ENCODE data around the gene CXXC5.
A peak's percentile ranks its signal among the peaks of the same experiment; 100 is the strongest.

The CXXC5 gene

GRCh38 chr5:139651853-139652787 lies 4.0 kb downstream of the CXXC5 start:
- DNase-seq: peak; percentile 62

DNA sequence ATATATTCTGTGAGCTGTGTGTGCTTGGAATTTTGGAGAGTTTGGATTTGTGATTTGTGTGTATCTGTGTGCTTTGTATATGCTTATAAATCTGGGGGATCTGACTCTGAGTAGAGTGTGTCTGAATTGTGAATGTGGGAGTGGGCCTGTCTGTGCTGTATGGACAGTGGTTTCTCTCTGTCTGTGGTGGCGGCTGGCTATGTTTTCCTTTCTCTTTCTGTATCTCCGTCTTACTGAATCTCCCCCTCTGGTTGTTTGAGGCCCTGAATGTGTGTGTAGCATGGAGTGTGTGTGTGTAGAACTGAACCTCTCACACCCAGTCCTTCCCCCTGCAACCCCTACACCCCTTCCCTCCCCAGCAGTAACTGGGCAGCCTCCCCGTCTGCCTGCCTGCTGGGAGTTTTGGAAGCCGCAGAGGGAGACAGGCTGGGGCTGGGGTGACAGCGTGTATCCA lies 4.7 kb downstream of the CXXC5 start:
- DNase-seq: no peak

DNA sequence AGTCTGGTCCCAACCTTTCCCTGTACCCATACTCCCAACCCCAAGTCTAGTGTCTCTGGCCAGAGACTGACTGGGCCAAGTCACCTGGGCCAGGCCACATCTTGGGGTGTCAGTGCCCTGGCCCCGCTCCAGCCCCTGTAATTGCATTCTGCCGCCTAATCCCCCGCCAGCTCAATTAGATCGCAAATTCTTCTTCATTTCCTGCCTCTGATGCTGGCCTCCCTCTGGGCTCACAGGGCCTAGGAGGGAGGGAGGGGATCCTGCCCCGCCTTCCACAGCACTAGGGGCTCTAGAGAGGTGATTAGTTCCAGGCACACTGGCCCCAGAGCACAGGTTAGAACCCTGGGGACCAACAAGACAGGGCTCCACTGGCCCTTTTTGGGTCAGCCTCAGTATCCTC lies 5.5 kb downstream of the CXXC5 start:
- DNase-seq: no peak

DNA sequence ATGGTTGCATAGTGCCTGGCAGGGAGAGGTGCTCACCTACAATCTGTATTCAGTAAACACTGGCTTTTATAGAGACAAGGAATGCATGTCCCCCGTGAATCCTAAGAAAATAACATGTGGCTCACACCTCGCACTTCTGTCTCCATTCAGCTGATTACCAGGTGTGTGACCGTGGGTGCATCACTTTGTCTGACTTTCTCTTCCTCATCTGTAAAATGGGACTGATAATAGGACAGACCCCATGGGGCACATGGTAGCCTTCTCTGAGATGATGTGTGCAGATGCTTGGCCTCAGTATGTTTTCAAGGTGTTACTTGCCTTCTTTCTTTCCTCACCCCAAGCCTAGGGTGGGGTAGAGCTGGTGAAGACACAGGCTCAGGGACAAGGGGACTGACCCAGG lies 6.3 kb downstream of the CXXC5 start:
- DNase-seq: no peak

- DNase-seq: no peak
Observed at GRCh38 chr5:139654871-139655491, 6.8 kb downstream of the CXXC5 start.

- DNase-seq: no peak
Observed at GRCh38 chr5:139655727-139656271, 7.7 kb downstream of the CXXC5 start.

DNA sequence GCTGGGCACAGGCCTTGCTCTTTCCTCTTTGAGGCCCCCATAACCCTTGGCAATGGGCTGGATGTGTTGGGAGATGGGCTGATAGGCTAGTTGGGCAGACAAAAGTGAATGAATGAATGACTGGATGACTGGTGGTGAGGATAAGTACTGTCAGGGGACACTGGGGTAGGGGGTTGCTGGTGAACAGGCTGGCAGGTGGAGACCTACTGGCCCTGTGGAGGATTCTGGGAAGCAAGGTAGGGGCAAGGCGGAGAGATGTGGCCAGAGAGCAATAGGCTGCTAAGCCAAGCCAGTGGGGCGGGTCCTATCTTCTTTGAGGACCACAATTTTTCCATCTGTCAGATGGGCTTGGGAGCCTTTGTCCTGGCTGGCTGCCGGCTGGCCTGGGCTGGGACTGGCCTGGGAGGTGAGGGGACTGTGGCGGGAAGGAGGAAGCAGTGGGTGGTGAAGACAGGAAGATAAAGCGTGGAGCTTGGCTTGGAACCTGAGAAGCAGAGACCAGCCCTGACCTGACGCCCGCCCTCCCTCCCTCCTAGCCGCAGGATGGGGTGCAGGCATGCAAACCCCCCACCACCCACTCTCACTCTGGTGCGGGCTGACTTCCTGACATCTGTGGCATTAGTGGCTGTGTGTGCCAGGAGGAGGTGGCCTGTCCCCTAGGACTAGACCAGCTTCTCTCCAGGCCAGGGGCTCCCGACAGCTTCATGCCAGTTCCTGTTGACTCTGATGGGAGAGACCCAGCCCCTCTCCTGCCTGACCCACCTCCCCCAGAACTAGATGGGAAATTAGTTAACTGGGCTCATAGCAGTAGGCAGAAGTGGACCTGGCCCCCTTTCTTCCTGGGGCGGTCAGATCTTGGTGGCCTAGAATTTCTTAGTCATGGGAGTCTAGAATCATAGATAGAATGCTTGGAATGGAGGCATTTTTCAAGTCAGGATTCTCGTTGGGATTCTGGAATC lies 9.5 kb downstream of the CXXC5 start:
- DNase-seq: no peak

DNA sequence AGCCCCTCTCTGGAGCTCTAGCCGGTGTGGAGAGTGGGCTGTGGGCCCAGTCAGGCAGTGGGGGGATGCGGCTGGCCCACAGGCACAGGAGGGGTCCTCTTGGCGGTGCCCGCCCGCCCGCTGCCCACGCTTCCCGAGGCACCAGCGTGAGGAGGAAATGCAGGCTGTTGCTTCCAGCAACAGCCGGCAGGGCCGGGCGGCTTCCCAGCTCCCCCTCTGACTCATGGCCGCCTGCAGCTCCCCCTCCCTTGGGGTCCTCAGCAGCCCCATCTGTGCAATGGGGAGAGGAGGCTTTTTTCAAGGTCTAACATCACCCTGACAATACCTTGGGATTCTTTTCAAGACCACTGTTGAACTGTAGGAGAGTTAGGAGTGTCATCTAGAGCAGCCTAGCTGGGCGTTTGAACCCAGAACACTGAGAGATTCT lies 10.4 kb downstream of the CXXC5 start:
- peak; percentile 35 for DNase-seq

DNA sequence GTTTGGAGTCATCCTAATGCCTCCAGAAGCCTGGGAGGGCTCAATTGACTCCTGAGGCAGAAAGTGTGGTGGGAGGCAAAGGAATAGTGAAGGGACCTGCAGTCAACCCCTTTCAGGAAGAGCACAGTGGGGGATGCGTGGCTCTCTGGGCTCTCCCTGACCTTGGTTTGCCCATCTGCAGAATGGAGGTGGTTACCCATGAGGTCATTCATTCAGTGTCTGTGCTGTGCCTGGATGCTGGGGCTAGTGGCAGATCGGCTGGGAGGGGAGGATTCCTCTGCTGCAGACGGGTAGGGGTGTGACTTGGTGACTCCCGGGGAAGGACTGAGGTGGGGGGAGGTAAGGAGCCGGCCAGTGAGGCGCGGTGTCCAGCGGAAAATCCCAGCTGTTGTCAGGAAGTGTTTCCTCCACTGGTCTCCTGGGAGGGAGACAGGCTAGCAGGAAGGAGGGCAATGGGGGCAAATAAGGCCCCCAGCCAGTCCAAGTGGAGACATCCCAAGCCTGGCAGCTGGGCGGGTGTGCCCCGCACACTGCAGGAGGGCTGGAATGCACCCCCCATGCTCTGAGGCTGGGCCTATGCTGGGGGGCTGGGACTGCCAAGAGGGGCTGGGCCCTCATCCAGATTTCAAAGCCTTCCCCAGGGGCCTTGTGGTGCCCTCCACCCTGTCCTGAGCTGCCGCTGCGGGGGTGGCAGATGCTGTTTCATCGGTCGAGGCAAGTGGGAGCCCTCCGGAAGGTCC lies 10.9 kb downstream of the CXXC5 start:
- peak; percentile 68 for DNase-seq

- no peak for DNase-seq
Observed at GRCh38 chr5:139659695-139660101, 11.5 kb downstream of the CXXC5 start.

DNA sequence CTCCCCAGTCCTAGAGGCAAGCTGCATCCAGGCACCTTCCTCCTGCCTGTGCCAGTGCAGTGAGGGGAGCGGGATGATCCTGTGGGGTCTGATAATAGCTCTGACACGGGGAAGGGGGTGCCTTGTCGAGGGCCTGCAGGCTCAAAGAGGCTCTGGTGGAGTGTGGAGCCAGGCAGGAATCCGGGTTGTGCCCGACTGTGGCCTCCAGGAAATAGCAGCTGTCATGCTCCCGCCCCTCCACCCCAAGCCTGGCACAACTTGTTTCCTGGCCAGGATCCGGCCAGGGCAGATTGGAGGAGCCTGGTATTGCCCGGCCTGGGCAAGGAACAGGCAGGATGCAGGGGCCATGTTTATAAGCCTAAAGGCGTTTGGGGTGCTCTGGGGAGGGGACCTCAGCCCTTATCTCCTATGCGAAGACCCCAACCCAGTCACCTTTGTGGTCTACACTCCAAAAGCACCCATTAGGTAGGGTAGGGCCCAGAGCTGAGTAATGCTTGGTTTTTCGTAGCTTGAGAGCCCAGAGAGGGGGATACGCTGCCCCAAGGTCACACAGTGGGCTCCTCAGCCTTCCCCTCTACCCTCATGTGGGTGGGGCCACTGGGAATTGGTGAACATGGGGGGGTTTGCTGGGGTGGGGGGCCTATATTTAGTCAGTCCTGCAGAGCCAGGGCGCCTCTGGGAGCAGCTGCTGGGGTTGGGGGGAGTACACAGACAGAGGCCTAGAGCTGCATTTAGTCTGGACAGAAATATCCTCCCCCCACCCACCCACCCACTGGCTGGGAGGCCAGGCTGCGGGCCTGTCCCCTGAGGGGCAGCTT lies 12.2 kb downstream of the CXXC5 start:
- DNase-seq: peak; percentile 30

GRCh38 chr5:139660923-139661814 lies 13.0 kb downstream of the CXXC5 start:
- peak; percentile 86 for DNase-seq

- DNase-seq: no peak
Observed at GRCh38 chr5:139662617-139663016, 14.5 kb downstream of the CXXC5 start.

GRCh38 chr5:139663207-139664085 lies 15.3 kb downstream of the CXXC5 start:
- DNase-seq: no peak

- no peak for DNase-seq
Observed at GRCh38 chr5:139664086-139664693, 16.0 kb downstream of the CXXC5 start.

DNA sequence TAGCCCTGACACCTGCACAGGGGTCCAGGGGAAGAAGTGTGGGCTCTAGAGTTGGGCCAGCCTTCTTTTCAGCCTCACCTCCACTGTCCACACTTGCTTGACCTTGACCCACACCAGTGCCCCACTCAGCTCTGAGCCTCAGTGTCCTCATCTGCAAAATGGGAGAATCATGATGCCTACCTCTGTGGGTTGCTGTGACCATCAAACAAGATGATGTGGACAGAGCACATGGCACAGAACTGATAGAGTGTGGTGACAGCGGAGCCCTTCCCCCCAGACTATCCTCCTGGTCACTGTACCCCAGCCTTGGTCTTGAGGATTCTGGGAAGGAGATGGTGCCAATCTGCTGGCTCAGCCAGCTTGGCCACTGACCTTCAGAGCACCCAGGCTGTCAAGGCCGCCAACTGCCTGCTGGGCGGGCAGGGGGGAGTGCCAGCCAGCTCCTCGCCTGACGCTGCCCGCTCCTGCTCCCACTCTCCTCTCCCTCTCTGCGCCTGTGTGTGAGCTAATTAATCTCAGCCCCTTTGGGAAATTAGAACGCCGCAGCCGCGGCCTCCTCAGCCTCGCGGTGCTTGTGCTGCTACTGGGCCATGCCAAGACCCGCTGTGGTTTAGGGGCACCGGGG lies 16.7 kb downstream of the CXXC5 start:
- no peak for DNase-seq

- DNase-seq: no peak
Observed at GRCh38 chr5:139665626-139666025, 17.5 kb downstream of the CXXC5 start.

GRCh38 chr5:139666551-139666950 lies 18.4 kb downstream of the CXXC5 start:
- DNase-seq: no peak

Measured in T1000 (cell line).